Right atrium auricular region (tissue), 2 donors: ENCODE results near the gene FDPS. TPM values are rescaled to one million over a fixed set of nuclear protein-coding genes. Genes with fewer than 3 reads are reported as not detected.

Source experiments
- DNase-seq: peaks from one replicate; pipeline ENCODE4 v3.0.0-alpha.2; 2019; ENCODE audit warnings: low spot score
- H3K27ac ChIP-seq, 2 donors: fragments of 200-600 bp; sonication (generic); 1 replicate in 1 of 2; 2 replicates in 1 of 2; pipeline ENCODE4 v1.5.1; 2016 to 2019
- H3K27me3 ChIP-seq, 2 donors: fragments of 200-600 bp; sonication (generic); one replicate each; pipeline versions ENCODE4 v1.5.1 to v1.6.0; 2017 to 2019
- H3K36me3 ChIP-seq: fragments of 200-600 bp; sonication (generic); one replicate; pipeline ENCODE4 v1.5.1; 2016
- H3K4me1 ChIP-seq, 2 donors: fragments of 200-600 bp; sonication (generic); one replicate each; pipeline versions ENCODE4 v1.5.1 to v1.6.0; 2017 to 2019
- H3K4me3 ChIP-seq, 2 donors: fragments of 200-600 bp; sonication (generic); 1 replicate in 1 of 2; 2 replicates in 1 of 2; pipeline ENCODE4 v1.5.1; 2017 to 2019; ENCODE audit warnings: mild to moderate bottlenecking in 1 of 2, moderate library complexity in 1 of 2
- H3K9me3 ChIP-seq, 2 donors: fragments of 200-600 bp; sonication (generic); one replicate each; pipeline ENCODE4 v1.5.1; 2019
- total RNA-seq, 2 donors: library from RNA; depleted of rRNA; stranded (reverse); fragments of >200 nt; gene quantifications; one replicate each; pipeline ENCODE4 v1.1.0, GENCODE V29; 2016
- TF ChIP-seq, protein P1 (sequence below), 2 donors: fragments of 200-600 bp; sonication (generic); IDR thresholded peaks; one replicate each; pipeline ENCODE4 v1.5.1; 2019; ENCODE audit warnings: antibody characterized with exemption in 2 of 2

The FDPS gene
- total RNA-seq, 2 donors from 2014 or later = 65.3 to 73.1 TPM

DNA sequence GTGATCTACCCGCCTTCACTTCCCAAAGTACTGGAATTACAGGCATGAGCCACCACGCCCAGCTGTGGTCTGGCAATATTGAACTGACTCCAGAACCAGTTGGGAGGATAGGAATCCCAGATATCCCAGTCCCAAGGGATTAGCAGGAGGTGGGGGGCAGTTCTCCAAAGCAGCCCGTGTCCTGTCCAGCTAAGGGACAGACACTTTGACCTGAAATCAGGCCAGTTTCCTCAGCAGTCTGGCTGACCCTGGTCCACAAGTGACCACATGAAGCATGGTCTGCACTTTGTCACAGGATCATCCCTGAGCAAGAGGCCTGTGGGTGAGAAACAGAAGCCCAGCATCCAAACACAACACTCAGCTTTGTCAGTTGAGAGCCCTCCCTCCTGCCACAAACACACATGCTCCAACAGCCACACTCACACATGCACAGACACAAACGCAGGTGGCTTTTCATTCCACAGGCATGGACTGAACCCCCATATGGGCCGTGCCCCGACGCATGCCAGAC is 2.7 kb upstream of the FDPS start:
- no peaks in the 10 kb centered on the region for H3K36me3 ChIP-seq
- peaks cover 0 to 26% of the 10 kb centered on the region in 2 donors for H3K4me1 ChIP-seq
- no peak overlapping the region for H3K27ac ChIP-seq
- H3K4me3 ChIP-seq = no peak overlapping the region
- H3K9me3 ChIP-seq = no peaks in the 10 kb centered on the region
- TF ChIP-seq, protein P1, sequence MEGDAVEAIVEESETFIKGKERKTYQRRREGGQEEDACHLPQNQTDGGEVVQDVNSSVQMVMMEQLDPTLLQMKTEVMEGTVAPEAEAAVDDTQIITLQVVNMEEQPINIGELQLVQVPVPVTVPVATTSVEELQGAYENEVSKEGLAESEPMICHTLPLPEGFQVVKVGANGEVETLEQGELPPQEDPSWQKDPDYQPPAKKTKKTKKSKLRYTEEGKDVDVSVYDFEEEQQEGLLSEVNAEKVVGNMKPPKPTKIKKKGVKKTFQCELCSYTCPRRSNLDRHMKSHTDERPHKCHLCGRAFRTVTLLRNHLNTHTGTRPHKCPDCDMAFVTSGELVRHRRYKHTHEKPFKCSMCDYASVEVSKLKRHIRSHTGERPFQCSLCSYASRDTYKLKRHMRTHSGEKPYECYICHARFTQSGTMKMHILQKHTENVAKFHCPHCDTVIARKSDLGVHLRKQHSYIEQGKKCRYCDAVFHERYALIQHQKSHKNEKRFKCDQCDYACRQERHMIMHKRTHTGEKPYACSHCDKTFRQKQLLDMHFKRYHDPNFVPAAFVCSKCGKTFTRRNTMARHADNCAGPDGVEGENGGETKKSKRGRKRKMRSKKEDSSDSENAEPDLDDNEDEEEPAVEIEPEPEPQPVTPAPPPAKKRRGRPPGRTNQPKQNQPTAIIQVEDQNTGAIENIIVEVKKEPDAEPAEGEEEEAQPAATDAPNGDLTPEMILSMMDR (IDR thresholded peaks at IDR 0.05) = no peak
- no peak for DNase-seq
- H3K27me3 ChIP-seq = no peaks in the 10 kb centered on the region

DNA sequence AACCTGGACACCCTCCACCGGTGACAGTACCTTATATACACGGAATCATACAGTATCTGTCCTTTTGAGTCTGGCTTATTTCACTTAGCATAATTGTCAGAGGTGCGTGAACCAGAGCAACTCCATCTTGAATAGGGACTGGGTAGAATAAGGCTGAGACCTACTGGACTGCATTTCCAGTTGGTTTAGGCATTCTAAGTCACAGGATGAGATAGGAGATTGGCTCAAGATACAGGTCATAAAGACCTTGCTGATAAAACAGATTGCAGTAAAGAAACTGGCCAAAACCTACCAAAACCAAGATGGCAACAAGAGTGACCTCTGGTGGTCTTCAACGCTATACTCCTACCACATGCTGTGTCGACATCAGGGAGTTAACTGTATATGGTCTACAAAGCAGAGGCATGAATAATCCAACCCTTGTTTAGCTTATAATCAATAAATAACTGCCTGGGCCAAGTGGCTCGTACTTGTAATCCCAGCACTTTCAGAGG is 1.4 kb upstream of the FDPS start:
- no peaks in the 10 kb centered on the region for H3K27me3 ChIP-seq
- no peaks in the 10 kb centered on the region for H3K9me3 ChIP-seq
- no peak for DNase-seq
- peaks cover 0 to 26% of the 10 kb centered on the region in 2 donors for H3K4me1 ChIP-seq
- H3K4me3 ChIP-seq = no peak overlapping the region
- TF ChIP-seq, protein P1 (IDR thresholded peaks at IDR 0.05) = peak in 1 of 2 donors; percentile 42
- H3K27ac ChIP-seq = peak overlapping the region in 1 of 2 donors; percentile 87
- no peaks in the 10 kb centered on the region for H3K36me3 ChIP-seq

DNA sequence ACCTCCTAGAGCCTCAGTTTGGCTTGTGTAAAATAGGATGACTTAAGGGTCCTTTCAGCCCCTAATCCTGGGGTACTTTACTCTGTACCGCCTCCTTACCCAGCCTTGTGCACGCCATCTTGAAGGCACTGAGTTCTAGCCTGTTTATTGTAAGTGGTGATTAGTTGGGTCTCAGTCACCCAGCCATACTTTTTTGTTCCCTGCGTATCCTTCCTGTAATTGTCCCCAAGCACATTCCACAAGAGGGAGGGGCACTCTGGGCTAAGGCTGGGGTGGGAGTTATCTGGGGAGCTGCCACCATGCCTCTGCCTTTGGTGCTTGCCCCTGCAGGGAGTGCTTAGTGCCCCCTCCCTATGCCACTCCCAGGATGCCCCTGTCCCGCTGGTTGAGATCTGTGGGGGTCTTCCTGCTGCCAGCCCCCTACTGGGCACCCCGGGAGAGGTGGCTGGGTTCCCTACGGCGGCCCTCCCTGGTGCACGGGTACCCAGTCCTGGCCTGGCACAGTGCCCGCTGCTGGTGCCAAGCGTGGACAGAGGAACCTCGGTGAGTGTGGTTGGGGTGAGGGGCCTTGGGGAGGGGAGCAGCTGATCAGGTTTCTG is 856 bp downstream of the FDPS start:
- peak overlapping the region; percentile 66 to 67 for H3K4me3 ChIP-seq
- TF ChIP-seq, protein P1 (IDR thresholded peaks at IDR 0.05) = no peak
- no peak for DNase-seq
- H3K27me3 ChIP-seq = no peaks in the 10 kb centered on the region
- H3K36me3 ChIP-seq = peaks cover 8% of the 10 kb centered on the region
- peak overlapping the region; percentile 87 to 93 for H3K27ac ChIP-seq
- no peaks in the 10 kb centered on the region for H3K9me3 ChIP-seq
- peaks cover 0 to 26% of the 10 kb centered on the region in 2 donors for H3K4me1 ChIP-seq

DNA sequence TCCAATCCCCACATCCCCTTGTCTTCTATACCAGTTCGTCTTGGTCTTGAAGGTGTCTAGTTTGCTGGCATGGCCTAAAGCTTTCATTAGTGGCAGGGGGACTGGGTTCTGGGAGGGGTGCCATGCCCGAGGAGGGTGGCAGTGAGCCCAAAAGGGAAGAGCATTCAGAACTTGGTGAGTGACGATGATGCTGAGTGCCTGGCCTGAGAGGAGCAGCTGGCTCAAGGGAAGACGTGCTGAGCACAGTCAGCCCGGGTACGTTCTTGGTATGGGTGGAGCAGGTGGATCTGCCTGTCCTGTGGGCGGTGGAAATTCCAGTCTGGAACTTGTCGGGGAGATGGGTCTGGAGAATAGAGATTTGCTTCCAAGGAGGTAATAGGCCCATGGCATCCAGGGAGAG is 4.6 kb downstream of the FDPS start:
- no peak for DNase-seq
- Histone ChIP-seq H3K36me3 (peaks cover 21% of the 10 kb centered on the region), H3K27me3 (no peaks in the 10 kb centered on the region), H3K4me1 (peaks cover 0 to 18% of the 10 kb centered on the region in 2 donors), H3K4me3 (no peak overlapping the region), H3K9me3 (no peaks in the 10 kb centered on the region), H3K27ac (no peak overlapping the region)
- TF ChIP-seq, protein P1 (IDR thresholded peaks at IDR 0.05) = no peak

DNA sequence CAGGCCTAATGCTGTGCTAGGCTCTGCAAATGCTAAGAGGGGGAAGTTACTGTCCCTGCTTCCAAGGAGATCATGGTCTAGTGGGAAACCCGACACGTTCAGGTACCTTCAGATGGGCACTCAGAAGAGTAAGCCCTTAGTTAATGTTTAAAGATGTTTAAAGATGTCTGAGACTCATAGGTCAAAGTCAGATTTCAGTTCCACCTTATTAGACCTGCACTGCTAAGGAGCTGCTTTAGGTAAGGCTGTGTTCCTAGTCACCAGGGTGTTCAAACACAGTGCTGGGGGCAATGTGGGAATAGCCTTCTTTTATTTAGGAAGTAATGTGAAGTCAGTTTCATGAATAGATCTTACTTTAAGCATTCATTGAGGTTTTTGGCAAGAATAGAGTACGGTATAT is 8.3 kb downstream of the FDPS start:
- Histone ChIP-seq H3K9me3 (no peaks in the 10 kb centered on the region), H3K36me3 (peaks cover 29% of the 10 kb centered on the region), H3K4me1 (peaks cover 0 to 21% of the 10 kb centered on the region in 2 donors), H3K27me3 (no peaks in the 10 kb centered on the region), H3K27ac (no peak overlapping the region), H3K4me3 (no peak overlapping the region)
- DNase-seq = no peak
- TF ChIP-seq, protein P1 (IDR thresholded peaks at IDR 0.05) = no peak
